Fibroblast of villous mesenchyme (primary cell): Measurements from ENCODE around the gene MGARP. TPM values are rescaled to one million over a fixed set of nuclear protein-coding genes. Genes with fewer than 3 reads are reported as not detected.
A peak's percentile ranks its signal among the peaks of the same experiment; 100 is the strongest.

Source experiments
- DNase-seq: peaks from one replicate; pipeline ENCODE4 v3.0.0-alpha.2; 2010; ENCODE audit warnings: low read depth
- H3K4me3 ChIP-seq: 2 replicates; pipeline ENCODE4 v1.5.1; 2011; ENCODE audit warnings: low read depth, mild to moderate bottlenecking, low read length
- CTCF ChIP-seq: IDR thresholded peaks from 2 replicates; pipeline ENCODE4 v1.5.1; 2012; ENCODE audit warnings: low read depth, mild to moderate bottlenecking, low read length; ENCODE audit not compliant: insufficient read depth
- total RNA-seq: library from RNA; depleted of rRNA; stranded (reverse); fragments of >200 nt; gene quantifications from 2 replicates; pipeline ENCODE4 v1.2.3, GENCODE V29; 2012

The MGARP gene
- total RNA-seq, 1 donor = 106 TPM

DNA sequence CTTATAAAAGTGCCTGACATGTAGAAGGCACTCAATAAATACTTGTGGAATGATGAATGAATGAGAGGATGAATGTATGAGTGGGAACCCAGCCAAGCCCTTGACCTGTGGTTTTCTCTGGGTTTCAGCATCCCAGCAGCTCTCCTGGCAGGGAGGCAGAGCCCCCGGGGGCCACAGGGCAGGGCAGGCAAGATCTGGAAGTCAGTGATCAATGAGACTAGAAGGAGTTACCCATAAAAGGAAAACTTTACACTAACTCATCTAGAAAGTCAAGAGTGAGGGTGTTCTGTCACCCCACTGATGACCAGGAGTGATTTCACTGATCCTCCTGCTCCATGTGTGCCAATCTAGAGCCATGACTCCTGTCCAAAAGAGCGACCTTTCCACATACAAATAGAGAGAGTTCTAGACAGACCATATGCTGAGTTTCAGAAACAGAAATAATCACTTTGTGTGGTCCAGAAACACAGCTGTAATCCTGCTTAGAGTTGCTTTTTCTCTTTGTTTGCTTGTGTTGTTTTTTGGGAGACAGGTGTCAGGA lies 37.4 kb downstream of the MGARP start:
- DNase-seq = peak; percentile 54
- no peak overlapping the region for H3K4me3 ChIP-seq
- no peak for TF ChIP-seq CTCF

GRCh38 chr4:139241784-139242151 lies 38.3 kb downstream of the MGARP start:
- TF ChIP-seq CTCF = no peak
- H3K4me3 ChIP-seq = no peak overlapping the region
- DNase-seq = no peak

DNA sequence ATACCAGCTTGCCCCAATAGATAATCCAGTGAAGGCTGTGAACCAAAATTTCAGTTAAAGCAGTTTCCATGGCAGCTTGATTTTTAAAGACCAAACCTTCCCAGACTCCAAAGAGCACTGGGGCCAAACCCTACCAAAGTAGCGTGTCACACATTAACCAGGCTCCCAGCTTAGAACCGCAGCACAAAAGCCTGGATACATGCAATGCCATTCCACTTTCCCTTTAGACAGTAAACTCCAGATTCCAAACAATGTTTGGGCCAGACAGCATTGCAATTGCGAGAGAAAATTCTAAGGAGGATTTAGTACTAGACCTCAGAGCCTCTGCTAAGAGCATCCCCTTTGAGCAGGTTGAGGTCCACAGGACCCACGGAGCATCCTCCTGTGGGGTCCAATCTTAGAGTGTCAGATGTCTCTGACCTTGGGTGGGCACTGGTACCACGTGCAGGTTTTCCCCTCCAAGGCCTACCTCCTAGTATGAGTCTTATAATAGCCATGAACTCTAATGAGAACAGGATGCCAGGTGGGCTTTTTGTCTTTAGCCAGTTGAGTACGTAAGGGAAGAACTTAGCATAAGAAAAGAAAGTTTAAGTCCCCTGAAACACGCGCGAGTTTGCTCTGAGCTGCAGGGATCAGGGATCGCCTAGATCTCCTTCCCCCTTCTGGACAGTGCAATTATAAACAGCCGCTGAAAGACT lies 38.8 kb downstream of the MGARP start:
- no peak for DNase-seq
- TF ChIP-seq CTCF = no peak
- no peak overlapping the region for H3K4me3 ChIP-seq

DNA sequence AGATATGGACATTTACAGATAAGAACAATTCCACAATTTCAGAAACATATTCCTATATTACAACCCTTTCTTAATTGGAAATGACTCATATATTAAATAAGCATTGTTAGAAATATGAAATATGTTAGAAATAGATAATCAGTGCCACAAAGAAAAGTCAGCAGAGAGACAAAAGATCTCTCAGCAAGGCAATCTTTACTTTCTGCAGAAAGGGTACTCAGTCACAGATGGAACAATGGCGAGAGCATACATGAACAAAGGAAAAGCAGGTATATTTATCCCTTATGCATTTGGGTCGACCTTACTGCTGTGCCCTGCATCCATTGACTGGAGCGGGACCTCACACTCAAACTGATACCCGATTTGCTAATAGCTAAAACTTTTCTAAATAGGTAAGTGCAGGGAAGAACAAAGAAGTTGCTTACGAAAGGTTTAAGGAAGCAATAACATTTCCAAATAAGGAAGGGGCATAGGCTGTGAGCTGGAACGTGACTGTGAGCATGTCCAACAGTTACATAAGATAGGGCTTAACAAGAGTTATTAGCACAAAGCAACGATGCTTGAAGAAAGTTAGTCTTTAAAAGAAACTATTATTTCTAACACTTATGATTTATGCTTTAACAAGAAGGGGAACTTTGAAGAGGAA lies 40.8 kb downstream of the MGARP start:
- DNase-seq = no peak
- no peak overlapping the region for H3K4me3 ChIP-seq
- TF ChIP-seq CTCF = no peak

DNA sequence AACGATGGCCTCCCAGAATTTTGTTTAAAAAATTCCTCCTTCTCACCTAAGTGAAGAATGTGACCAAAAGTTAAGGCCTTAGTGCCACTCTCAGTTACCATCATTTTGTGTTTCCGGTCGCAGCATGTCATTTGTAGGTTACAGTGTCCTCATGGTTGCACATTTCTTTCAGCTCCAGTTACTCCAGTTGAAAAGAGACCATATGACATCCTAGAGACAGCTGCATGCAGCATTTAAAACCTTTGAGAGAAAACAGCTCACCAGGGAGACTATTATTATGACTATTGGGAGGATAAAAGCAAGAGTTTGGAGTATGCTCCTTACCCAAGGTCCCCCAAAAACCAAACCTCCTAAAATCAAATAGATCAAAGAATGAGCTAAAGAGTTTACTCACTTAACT lies 45.8 kb downstream of the MGARP start:
- peak; percentile 10 for DNase-seq
- no peak for TF ChIP-seq CTCF

DNA sequence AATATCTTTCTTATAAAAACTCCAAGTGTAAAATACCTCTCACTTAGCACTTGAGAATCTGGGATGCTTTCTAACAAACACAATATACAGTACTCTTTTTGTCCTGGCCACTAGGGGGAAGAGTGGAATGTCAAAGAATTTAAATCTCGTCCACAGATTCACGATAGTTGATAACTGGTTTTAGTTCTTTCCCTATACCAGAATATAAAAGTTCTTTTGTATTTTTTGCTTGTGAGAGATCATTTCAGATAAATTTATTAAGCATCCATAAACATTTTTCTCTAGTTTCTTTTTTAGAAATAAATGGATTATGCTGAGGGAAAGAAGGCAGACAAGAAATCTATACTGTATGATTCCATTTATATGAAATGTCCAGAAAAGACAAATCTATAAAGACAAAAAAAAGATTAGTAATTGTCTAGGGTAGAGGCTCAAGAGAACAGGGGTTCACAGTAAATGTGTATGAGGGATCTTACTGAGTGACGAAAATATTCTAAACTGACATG lies 50.4 kb downstream of the MGARP start:
- peak; percentile 73 for DNase-seq

More for the DNA sequence above, 45.8 kb downstream of the MGARP start:
- H3K4me3 ChIP-seq = no peak overlapping the region

More for the DNA sequence above, 50.4 kb downstream of the MGARP start:
- no peak overlapping the region for H3K4me3 ChIP-seq
- TF ChIP-seq CTCF = peak; percentile 78
